Activated CD4-positive, alpha-beta T cell treated with anti-CD3 and anti-CD28 coated beads, Interleukin-2, Interleukin-6, amounts not matched to agents 100 ng/mL and 50 ng/mL, durations not matched to agents 16 hours and 8 hours (primary cell): ENCODE measurements around the gene IMPA2.
"Not testable (repeated sequence)": the region's sequence is repeated elsewhere in the genome, so short reads cannot be mapped to it uniquely, and the experiment has no call there.

Source experiments
- DNase-seq: peaks from one replicate; pipeline ENCODE4 v3.0.0-alpha.2; 2020

Gene IMPA2

DNA sequence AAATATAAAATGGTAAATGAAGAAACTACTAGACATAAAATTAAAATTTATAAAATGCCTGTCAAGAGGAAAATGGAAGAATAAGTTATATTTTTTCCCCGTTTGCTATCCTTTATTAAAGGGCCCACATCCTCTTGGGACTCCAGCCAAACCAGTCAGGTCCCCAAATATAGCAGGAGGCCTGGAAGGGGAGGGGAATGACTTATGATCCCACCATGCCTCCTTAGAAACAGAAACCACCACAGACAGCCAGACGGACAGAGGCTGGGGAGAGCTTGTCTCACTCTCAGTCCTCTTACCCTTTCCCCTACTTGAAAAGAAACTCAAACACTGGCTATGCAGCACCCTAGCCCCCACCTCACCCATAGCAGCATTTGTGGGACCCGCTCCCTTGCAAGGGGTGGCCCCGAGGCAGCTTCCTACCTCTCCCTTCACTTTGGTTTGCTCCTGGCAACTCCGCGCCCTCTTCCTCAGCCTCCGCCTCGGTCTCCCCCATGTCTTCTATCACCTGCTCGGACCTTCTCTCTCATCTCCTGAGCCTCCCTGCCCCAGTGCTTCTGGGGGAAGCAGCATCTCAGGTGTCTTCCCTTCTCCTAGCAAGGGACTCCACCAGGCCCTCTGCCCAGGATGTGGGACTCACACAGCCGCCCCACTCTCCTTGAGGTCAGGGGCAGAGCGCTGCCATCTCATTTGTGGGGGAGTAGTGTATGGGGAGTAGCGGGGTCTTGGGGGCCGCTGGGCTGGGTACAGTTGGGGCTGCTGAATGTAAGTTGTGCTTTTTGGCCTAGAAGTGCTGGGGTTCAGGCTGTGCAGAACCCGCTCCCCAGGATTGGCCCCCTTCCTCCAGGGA, 75.0 kb downstream of the IMPA2 start:
- no peak for DNase-seq

DNA sequence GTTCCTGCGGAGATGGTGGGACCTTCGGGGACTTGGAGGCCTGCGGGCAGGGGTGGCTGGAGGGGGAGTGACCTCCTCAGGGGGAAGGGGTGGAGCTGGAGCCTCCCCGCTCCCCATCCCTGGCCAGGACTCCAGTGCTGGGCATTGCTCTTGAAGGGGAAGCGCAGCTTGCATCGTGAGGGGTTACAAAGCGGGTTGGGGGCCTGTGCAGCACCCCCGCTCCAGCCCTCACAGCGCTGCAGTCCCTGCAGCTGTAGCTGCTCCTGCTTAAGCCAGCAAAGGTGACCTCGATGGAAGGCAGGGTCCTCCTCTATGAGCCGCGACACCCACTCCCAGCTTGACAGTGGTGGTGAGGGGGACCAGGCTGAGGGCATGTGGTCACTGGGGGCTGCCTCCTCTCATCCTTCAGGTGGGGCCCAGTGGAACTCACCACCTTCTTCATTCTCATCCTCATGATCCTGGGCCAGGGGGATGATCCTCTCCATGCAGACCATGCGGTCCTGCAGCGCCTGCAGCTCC, 75.6 kb downstream of the IMPA2 start:
- DNase-seq: no peak

DNA sequence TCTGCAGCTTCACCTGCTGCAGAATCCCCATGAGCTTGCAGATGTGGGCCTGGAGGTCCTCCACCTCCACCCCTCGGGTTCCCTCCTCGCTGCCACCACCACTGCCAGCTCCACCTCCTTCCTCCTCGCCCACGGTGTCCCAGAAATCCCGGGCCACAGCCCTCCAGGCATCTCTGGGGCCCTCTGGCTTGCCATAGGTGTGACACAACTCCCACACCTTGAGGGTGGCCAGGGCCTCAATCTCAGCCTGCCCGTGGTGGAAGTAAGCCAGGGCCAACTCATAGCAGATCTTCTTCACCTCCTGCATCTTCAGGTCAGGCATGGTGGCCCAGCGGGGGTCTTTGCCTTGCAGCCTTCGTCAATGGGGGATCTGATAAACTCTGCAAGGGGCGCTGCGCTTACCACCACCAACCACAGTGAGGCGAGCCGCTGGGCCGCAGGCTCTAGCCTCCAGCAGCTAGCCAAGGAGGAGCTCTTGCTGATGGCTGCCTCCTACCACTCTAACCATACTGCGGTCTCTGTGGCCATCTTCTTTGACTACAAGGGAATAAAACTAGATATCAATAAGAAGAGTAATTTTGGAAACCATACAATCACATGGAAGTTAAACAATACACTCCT, 76.2 kb downstream of the IMPA2 start:
- DNase-seq: no peak

DNA sequence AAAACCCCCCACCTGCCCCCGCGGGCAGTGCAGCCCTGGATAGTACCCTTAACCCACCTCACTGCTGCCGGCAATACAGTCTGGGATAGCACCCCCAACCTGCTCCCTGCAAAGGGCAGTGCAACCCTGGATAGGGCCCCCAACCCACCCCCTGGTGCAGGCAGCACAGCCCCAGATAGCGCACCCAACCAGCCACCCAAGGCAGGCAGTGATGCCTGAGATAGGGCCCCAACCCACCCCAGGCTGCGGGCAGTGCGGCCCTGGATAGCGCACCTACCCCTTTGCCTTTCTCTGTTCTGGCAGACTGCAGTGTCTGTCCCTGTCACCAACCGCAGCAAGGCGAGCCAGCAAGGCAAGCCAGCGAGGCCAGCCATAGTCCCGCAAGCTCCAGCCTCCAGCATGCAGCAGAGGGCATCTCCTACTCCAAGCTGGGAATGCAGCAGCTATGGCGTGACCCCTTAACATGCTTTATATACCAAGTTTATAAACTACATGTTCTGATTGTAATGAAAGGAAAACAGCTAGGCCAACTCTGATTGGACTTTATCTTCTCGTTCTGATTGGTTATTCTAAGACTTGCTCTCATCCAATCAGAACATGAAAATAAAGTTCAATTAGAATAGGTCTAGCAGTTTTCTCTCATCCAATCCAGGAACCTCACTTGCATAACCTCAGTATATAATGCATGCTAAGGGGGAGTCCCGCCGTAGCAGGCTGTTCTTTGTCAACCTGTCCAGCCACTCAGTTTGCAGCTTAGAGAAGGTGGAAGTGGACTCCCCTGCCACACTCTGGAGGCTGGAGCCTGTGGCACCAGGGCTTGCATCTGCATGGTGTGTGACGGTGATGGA, 78.3 kb downstream of the IMPA2 start:
- no peak for DNase-seq

DNA sequence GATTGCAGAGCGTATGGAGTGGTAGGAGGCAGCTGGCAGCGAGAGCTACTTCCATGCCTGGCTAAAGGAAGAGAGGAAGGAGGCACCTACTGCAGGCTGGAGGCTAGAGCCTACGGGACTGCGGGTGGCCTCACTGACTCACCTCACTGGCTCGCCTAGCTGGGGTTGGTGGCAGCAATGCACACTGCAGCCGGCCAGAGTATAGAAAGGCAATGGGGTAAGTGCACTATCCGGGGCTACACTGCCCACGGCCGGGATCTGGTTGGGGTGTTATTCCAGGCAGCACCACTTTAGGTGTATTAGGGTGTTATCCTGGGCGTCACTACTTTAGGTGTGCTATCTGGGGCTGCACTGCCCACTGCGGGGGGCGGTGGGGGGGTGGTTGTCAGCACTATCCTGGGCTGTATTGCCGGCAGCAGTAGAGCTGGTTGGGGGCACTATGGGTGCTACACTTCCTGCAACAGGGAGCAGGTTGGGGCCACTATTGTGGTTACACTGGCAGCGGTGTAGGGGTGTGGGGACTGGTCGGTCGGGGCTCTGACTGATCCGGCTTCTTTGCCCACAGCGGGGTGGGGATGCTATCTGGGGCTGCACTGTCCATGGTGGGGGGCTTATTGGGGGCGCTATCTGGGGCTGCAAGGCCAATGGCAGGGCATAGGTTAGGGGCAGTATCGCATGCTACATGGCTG, 79.0 kb downstream of the IMPA2 start:
- no peak for DNase-seq

DNA sequence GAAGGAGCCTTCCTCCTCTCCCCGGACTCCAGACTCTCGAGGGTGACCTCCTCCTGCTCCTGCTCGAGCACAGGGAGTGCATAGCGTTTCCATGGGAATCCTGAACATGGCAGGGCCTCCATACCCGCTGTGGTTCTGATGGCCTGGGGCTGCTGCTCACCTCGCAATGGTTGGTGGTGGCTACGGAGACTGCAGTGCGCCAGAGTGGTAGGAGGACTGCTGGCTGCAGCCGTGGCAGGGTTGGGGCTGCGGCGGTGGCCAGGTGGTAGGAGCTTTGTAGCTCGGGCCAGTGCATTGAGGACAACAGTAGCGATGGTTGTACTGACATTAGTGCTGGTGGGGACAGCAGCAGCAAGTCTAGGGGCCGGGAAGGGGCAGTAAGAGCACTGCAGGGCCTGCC, 80.4 kb downstream of the IMPA2 start:
- DNase-seq: no peak

DNA sequence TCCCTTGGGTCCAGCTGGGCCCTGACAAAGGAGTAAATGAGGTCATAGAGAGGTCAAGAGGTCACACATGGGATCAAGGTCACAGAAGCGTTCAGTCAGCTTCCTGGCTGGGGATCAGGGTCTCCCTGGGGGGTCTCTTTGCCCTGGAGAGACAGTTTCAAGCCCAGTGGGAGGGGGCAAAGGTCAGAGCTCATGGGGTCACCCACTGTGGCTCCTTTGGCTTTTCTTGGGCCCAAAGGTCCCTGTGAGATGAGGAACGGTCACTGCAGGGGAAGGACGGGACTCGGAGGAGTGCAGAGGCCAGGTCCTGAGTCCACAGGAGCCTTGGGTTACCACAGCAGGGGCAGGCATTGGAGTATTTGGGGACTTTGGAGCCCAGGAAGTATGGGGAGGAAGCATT, 81.7 kb downstream of the IMPA2 start:
- no peak for DNase-seq

DNA sequence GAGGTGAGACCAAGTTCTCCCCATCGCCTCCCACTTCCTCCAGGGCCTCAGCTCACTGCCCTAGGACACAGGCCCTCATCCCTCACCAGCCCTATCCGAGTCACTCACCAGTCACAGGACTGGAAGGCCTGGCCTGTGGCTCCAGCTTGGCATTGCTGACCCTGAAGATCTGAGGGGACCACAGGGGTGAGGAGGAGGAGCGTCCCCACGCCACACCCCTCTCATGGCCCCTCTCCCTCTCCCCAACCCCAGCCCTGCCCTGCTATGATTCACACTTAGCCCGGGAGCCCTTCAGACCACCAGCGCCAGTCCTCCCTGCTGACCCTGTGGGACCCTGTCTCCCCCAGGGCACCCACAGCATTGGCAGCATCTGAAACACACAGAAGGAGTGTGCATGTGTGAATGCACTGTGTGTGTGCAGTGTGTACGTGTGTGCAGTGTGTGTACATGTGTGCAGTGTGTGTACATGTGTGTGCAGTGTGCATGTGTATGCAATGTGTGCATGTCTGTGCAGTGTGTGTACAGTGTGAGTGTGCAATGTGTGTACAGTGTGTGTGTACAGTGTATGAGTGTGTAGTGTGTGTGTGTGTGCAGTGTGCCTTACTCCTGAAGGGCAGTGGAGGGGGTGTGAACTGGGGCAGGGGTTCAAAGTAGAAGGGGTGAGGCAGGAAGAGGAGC, 82.9 kb downstream of the IMPA2 start:
- DNase-seq: no peak

DNA sequence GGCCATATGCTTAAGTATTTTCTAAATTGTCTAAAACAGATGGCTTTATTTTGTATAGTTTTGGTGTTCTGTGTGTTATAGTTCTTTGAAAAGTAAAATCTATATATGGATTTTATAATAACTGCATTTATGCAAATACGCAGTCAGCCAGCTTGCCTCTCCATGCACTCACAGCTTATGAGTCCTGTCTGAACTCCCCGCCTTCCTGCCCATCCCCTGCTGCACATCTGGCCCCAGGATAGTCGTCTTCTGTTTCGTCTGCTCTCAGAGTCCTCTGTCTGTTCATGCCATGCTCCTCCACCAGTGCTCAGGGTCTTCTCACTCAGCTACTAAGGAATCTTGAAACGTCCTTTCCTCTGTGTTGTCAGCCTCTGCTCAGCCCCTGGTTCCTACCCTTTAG, 84.1 kb downstream of the IMPA2 start:
- no peak for DNase-seq

DNA sequence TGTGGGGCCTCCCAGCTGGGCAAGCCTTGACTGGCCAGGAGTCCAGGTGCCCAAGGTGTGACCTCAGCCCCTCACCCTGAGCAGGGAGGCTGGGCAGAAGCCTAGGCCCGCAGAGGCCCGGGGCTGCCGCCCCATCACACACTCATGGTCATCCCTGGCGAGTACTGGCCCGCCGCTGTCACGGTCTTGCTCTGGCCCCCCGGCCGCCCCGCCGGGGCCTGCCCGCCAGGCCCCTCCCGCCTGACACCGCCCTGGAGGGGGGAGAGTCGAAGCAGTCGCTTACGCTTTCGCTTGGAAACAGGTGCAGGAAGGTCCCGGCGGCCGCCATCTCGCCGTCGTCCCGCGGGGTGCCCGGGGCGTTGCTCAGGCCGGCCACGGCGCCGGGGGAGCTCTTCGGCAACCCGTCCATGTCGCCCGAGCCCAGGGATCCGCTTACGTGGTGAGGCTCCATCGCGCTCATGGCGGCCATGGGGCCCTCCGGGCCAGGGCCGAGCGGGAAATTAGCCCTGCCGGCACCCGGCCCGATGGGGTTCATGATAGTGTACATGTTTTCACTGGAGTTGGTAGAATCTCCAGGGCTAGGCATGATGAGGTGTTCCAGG, 85.7 kb downstream of the IMPA2 start:
- DNase-seq: no peak

DNA sequence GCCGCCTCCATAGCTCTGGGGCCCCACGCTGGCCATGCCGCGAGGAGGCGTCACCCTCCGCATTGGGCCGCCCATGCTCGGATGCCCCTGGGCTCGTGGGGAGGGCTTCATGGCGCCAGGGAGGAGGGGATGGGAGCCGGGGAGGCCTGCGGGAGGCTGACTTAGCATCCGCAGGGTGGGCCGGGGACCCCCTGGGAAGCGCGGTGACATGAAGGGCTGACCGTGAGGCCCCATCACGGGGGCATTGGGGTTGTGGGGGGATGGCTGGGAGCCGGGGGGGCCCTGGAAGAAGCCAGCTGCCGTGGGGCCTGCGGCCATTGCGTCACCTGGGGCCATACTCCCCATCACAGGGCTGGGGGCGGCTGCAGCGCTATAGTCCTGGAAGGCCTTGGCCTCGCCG, 86.4 kb downstream of the IMPA2 start:
- no peak for DNase-seq

DNA sequence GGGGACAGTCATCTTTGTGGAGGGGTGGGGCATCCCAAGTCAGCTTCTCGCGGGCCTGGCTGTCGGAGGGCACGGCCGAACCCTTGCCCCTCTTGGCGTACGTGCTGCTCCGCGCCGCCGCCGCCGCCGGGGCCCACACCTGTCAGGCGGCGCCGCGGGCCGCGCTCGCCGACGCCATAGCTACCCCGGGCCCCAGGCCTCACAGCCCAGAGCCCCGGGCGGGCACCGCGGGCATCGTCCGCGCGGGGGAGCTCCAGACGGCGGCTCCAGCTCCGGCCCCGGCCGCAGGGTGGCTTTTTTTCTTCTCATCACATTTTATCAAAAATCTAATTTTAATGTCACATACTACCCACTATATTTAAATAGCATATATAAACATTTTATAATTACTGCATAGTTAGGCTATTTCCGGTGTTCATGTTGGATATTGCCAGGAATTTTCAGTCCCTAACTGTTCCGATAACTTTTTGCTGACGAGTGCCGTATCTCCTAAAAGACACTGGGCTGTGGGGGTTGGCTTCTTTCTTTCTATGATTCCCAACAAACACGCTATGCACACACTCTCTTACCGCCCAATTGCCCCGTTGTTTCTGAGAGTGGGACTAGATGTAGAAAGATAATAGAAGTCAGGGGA, 87.1 kb downstream of the IMPA2 start:
- DNase-seq: not testable (repeated sequence)

DNA sequence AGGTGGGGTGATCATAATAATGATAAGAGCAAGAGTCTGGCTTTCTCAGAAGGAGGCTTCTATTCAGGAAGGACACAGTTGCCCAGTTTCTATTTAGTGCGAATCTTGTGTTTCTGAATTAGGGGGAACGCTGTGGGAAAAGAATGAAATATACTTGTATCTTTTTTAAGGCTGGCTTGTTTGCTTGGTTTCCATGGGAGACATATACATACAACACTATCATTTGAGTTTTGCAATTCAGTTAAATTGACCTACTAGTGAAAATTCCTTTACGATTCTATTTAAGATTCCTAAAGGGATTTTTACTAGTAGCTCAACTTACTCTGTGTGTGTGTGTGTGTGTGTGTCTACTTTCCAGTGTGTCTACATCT, 87.6 kb downstream of the IMPA2 start:
- no peak for DNase-seq

DNA sequence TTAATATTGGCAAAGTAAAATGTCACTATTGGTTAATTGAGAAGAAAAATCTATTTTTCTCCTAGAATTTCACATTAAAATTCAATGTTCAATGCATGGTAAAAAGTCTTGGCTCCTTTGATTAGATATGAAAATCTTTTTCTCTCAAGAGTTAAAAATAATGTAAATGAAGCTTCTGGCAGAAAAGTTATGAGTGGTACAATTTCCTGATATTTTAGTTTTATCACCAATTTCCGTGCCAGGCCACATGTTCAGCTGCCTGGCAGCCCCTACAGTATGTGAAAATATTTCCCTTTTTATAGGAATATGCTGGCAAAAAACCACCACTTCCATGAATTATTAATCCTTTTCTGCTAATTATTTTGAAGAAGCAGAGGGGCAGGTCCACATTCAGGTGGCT, 89.8 kb downstream of the IMPA2 start:
- DNase-seq: not testable (repeated sequence)

DNA sequence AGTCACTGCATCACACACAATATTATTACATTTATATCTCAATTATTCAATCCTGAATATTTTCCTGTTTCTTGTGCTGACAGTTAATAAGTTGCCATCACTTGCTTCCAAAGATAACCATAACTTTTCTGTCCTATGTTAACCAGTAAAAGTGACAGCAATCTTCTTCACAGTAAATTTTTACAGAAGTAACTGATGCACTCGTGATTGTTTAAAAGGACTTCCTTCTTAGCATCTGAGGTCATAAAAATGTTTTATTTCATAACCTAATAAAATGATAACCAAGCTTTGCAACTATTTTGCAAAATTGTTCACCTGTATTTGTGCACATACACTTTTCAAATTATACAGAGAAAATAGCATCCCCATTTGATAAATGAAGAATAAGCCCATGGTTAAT, 91.7 kb downstream of the IMPA2 start:
- DNase-seq: no peak

DNA sequence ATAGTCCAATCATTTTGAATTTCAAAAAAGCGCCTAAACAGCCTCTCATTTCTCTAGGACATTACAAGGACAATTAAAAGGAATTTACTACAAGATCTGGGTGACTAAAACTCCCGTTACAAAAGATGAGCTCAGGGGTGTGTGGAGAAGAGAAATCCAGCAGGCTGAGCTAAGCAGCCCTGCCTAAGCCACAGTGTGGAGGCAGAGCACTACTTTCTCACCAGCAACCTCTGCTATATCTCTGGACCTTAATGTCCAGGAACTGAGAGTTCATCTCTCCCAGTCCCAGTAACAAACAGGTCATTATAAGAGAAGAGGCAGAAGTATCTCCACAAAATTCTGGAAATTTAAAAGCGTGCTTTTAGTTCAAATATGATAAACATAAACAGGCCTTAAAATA, 93.4 kb downstream of the IMPA2 start:
- DNase-seq: no peak

DNA sequence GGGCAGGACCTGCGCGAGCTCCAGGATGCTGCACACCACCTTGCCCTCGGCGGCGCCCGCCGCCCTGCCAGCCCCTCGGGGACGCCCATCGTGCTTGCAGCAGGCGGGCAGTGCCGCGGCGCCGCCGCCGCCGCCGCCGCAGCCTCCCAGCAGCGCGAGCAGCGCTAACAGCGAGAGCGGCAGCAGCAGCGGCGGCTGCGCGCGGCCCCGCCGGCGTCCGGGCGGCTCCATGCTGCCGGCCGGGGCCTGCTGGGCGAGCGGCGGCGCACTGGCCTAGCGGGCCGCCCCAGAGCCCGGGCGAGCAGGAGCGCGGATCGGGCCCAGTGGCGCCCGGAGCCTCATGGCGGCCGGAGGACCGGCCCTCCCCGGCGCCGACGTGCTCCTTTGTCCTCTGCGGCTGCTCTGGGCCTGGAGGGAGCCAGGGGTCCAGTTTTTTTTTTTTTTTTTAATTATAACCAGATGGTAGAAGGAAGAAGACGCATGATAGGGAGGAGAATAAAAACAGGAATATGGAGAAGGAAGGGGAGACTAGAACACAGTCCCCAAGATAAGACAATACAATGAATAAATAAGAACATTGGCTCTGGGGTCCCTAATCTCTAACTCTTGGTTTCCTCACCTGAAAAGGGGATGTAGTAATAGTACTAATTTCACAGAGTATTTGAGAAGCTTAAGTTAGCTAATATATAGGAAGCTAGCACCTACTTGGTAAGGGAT, 95.3 kb downstream of the IMPA2 start:
- peak; percentile 22 for DNase-seq

DNA sequence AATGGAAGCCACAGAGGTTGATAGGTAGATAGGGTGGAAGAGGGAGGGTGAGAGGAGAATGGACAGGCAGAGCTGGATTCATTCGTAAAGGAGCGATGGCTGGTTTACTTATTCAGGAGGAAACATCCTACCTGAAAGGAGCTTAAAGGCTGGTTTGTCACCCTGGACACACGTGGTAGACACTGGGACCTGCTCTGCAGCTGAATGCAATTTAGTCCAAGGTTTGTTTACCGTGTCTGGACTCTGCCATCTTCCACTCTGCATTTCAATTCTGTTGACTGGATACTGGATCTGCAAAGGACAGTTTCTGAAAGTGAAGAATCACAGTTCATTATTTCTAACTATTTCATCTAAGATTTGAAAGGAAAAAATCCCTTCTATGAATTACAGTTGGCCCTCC, 96.7 kb downstream of the IMPA2 start:
- DNase-seq: not testable (repeated sequence)

DNA sequence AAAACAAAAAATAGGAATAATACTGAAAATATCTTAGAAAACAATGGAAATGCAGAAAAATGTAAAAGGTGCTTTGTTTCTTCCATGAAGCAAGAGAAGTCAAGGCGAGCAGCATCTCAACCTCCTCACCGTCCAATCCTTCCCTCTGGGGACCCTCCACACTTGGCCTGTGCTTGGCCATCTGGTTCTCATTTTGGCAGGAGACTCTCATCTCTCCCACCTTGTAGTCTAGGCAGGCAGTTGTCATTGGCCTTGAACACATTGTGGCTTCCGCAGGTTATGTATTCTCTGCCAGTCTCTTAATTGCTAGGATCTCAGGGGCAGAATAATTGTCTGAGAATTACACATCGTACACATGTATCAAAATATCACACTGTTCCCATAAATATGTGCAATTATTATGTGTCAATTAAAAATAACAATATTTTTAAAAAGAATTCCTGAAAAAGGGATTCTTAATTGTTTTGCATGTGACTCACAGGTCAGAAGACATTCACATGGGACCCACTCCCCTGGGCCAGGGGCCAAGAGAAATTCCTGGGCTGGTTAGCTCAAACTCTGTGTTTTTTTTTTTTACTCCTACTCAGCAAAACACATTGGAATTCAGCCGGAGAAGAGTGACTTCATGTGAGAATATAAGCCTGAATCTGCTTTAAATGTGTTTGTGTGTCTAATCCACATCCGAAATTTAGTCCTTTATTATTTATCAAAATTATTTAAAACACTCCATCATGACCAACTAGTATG, 98.4 kb downstream of the IMPA2 start:
- no peak for DNase-seq
